ENCODE measurements around the gene FBXW7.

Gene FBXW7

DNA sequence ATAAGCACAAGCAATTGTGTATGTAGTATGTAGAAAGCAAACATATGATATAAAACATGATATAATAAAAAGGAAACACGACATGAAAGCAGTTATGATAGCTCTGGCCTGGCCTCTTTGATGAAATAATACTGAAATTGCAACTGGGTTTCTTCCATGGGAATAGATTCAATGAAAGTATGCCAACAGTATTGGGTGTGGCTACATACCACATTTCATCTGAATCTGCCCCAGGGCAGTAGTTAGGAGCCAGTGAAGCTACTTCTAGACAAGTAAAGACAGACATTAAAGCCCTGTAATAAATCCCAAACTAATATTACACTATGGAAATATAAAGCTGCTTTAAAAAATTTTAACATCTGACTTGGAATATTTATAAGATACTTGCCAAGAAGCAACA, 207.3 kb downstream of the FBXW7 start:
- DNase-seq (ENCODE audit: low read depth) = no peak

DNA sequence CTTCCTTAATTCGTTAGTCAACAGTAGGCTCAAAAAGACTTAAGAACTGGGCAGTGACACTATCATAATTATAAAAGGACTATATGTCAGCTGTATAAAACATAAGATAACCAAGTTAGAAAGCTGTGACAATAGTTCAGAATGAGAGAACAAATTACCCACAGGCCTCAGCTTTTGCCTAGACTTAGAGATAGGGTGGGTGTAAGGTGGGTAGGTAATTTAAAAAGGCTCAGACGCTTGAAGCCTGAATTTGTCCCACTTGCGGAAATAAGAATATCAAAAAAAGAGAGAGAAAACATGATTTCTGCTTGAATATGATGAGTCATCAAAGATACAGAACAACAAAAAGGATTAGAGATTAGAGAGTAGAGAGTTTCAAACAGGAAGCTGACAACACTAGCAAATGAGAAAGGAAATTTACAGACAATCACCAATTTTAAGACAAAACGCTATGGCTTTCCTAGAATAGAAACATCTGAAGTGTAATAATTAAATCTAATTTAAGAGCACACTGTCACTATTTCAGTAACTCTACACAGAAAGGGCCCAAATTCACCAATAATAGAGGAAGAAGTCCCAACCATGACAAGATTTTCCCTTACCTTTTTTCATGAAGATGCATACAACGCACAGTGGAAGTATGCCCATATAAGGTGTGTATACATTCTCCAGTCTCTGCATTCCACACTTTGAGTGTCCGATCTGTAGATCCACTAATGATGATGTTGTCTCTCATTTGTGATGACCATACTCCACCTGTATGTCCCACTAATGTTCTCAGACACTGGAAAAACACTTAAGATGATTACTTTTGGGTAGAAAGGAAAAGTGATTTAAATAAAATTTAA, 208.1 kb downstream of the FBXW7 start:
- no peak for DNase-seq (ENCODE audit: low read depth)

DNA sequence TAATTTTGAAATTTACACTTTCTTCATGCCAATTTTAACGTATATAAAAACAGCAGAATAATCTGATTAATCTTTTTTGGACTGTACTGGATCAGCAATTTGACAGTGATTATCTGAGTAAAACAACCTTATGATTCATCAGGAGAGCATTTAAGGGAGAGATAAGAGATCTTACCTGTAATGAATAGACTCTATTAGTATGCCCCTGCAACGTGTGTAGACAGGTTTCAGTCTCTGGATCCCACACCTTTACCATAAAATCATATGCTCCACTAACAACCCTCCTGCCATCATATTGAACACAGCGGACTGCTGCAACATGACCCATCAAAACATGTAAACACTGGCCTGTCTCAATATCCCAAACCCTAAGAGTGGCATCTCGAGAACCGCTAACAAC, 210.1 kb downstream of the FBXW7 start:
- no peak for DNase-seq (ENCODE audit: low read depth)

DNA sequence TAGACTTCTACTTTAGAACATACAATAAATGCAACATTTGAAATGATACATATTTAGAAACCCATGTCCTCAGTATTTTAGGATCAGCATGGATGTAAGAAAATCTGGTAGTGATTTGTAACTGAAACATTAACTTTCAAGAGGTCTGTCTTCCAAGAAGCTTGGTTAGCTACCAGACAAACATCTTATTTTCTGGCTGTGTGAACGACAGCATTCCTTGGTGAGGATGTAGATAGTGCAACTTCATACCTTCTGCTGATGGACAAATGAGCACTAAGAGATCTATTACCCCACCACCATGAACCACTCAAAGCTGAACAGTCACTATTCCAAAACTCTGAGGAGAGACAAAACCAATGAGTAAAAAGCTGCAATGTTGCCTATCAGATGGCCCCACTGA, 212.7 kb downstream of the FBXW7 start:
- DNase-seq (ENCODE audit: low read depth) = no peak

DNA sequence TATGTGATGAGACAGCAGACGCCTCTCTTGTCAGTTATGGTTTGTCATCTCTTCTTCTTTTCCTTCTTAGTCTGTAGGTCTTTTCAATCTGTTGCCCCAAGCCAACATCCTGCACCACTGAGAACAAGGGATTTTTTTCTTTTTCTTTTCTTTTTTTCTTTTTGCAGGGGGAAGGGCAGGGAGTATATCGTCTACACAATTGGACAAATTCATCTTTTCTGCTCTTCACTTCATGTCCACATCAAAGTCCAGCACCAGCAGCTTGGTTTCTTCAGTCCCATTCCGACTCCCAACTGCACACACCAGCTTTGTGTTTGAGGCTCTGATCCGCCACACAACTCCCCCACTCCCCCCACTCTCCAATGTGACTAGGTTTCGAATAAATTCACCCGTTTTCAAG, 213.2 kb downstream of the FBXW7 start:
- DNase-seq (ENCODE audit: low read depth) = no peak

DNA sequence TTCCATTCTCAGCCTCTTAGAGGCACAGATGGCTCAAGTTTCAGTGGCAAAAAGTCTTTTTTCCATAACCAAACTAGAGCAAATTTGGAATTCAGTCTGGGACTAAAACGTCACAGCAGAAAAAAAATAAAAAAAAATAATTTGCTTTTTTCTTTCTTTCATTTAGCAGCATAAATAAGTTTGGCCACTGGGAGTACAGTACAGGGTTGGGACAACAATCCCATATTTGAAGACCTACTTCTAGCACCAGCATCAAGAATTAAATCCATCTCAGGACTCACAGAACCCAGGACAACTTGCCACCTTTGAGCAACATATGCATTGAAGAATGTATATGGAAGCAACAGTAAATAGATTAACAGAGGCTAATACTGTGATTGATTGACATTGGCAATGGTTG, 214.0 kb downstream of the FBXW7 start:
- DNase-seq (ENCODE audit: low read depth) = no peak

DNA sequence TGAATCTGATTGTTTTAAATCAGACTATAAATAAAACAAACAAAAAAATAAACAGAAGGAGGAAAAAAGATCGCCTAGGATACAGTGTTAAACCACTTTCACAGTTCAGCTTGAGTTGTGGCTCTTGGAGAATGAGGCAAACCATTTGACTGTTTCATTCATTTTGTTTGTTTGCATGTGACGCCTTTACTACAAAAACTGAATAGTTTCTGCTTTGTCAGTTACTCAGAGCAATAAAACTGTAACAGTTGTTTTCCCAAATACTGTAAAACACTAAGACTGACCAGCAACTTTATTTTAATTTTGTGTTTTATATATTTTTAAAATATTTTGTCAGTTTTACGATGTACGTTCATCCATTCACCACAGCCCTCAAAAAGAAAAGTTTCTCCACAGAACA, 214.5 kb downstream of the FBXW7 start:
- no peak for DNase-seq (ENCODE audit: low read depth)

DNA sequence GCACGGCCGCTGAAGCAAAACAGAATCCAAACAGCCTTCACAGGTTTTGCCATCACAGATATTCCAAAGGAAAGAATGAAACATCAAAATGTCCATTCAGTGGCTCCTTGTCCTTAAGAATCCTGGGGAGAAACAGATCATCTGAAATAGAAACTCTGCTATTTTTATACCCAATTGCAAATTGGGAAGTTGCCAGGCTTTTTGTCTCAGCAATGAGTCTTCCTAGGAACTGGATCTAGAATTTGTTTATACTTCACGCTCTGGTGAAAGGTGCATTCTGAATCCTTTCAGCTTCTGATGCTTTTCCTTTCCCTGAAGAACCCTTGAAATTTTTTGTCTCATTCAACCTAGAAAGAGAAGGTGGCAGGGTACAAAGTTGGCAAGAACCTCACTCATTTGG, 218.9 kb downstream of the FBXW7 start:
- no peak for DNase-seq (ENCODE audit: low read depth)

DNA sequence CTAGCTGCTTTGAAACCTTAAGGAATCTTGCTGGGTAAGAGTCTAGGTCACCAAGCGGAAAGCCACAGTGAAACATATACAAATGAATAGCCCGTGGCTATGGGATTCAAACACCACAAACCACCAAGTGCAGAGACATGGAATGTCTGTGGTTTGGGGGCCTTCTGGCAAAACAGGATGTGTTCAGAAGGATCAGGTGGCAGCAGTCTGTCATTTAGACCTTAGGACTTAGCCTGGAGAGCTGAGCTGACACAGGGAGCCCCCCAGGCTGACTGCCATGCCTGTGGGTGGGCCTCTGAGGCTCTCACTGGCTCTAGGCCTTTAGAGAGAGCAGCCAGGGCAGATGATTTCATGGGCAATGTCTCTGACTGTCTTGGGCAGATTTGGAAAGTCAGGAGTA, 225.6 kb downstream of the FBXW7 start:
- DNase-seq (ENCODE audit: low read depth) = no peak

DNA sequence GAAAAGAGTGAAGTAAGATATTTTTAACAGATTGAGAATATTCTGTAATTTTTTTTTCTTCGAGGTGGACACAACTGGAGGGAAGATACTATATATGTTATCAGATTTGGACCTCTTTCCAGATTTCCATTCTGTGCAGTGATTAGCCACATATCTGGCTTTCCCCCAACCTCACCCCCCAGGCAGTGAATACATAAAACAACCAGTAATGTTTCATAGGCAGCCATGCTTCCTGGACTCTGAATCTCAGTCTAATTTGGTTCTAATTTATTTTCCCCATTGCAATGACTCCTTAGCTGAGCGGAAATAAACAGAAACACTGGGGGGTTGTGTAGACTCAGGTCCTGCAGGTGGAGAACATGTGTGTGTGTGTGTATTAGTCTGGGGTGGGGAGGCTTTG, 226.5 kb downstream of the FBXW7 start:
- DNase-seq (ENCODE audit: low read depth) = no peak

DNA sequence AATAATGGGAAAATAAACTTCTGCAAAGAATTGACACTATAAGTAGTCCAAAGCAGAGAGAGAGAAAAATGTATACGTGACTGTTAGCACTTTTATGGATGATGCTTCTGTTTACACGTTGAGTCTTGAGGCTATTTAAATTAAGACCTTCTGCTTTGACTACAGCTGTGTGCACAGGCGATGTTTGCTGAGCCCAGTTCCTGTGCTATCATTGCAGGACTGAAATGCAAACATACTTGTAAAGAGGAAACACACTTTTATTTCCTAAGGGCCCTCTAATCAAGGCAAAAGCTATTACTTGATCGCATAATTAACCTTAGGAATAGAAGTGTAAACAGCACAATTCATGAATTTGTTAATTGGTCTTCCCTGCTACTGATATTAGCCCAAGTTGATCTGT, 226.9 kb downstream of the FBXW7 start:
- DNase-seq (ENCODE audit: low read depth) = no peak

DNA sequence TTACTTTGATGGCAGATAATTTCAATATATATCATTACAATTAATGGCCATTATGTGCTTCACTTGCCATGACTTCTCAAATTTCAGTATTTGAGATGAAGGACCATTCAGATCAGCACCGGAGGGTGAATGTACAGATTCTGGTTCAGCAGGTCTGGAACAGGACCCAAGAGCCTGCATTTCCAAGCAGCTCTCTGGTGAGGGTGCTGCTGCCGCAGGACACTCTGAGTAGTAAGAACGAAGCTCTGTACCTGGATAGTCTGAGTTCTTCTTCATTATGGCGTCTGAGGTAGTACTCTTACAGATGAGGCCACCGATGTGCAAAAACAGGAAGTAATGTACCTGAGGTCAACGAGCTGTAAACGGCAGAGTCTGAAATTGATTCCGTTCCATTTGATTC, 228.2 kb downstream of the FBXW7 start:
- DNase-seq (ENCODE audit: low read depth) = no peak

DNA sequence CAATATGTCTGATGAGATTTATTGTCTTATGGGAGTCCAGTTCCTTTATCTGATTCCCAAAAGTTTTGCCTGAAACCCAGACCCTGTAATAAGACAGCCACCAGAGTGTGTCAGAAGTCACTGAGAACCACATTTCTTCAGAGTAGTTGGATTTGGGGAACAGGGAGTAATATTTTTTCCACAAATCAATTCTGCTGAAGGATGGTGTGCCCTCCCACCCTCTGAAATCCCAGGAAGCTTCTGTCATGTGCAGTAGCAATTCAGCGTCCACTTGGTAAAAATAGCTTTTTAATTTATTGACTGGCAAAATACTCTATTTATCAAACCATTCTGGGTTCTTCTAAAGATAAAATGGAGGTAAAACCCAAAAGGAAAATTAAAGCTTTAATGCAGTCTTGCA, 229.4 kb downstream of the FBXW7 start:
- DNase-seq (ENCODE audit: low read depth) = no peak

DNA sequence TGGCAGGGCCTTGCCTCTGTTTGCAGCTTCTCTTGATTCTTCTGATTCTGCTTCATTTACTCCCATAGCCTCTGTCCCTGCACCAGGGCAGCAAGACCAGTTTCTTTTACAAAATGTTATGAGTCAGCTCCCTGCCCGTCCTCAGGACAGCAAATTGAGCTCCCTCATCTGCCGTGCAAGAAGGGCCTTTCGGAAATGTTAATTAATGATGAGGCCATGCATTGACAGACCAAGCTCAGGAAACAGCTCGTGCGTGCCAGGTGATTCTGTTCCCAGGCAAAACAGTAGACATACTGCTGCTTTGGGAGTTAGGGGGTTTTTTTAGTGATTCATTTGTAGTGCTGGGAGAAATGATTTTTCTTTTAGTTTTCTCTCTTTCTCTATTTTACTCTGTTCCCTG, 231.7 kb downstream of the FBXW7 start:
- DNase-seq (ENCODE audit: low read depth) = no peak

DNA sequence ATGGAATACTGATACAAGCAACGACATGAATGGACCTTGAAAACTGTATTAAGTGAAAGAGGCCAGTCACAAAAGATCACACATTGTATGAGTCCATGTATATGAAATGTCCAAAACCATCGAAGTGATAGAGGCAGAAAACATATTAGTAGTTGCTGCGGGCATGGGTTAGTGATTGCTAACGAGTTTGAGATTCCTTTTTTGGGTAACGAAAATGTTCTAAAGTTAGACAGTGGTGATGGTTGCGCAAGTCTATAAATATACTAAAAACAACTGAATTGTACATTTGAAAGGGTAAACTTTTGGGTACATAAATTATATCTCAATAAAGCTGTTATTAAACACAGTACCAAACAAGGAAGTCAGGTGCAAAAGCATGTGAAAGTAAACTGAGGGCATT, 234.5 kb downstream of the FBXW7 start:
- no peak for DNase-seq (ENCODE audit: low read depth)

DNA sequence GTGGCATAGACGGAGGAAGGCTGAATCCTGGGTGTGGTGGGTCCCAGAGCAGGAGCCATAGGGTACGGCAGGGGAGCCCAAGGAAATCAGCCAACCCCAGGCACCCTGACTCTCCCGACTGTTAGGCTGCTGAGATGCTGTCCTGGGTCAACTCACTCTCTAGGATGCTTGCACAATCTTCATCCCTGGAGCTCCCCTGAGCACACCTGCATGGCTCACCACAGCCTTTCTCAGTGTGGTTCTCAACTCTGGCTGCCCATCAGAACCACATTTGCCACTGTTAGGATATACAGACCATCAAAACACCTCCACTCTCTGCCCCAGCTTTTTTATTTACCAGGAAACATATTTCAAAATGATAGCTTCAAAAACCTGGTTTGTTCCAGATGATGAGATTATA, 236.3 kb downstream of the FBXW7 start:
- no peak for DNase-seq (ENCODE audit: low read depth)

DNA sequence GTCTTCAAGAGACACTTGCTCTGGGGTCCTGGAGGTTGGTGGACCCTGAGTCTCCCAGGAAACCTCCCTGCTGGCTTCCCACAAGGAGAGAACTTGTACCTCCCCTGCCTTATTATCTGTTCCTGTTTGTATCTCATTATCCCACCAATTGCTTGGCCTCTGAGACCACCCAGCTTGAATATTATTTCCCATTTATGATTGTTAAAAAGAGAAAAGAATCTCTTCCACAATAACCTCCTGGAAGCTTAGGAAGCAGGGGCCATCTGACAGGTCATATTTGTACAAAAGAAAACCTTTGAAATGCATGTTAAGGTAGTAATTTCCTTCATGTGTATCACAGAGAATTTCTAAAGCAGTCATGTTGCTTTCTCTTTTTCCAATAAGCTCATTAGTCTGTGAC, 239.5 kb downstream of the FBXW7 start:
- DNase-seq (ENCODE audit: low read depth) = no peak

DNA sequence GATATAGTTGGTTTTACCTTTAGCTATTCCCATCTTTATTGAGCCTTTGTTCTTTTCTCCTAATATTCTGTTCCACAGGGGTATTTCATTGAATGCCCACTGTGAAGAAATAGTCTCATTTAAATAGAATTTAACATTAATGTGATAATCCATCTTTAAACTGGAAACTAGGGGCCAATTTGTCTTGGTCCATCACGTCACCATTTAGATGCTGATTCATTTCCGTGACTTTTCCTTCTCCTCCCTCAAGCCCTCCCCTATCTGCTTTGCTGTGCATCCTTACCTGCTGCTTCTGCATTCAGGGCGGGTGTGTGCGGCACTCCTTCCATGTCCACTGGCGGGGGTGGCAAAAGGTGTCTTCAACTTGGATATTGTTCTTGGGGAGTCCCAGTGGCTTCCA, 241.1 kb downstream of the FBXW7 start:
- DNase-seq (ENCODE audit: low read depth) = no peak

DNA sequence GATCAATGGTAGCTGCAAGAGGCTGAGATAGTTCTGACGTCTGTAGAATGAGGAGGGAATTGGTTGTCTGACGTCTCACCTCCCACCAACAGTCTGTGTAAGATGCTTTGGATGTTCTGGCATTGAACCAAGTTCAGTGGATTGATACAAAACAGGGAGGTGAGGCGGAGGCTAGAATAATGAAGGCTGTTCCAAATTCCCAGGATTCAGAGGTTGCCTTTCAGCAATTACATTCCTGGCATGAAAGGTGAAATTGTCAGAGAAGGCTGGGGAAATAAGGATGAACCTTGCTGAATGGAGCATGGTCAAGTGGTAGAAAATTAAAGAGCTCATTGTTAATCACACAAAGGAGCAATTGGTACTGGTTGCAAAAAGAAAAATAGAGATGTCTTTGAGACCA, 241.6 kb downstream of the FBXW7 start:
- no peak for DNase-seq (ENCODE audit: low read depth)

DNA sequence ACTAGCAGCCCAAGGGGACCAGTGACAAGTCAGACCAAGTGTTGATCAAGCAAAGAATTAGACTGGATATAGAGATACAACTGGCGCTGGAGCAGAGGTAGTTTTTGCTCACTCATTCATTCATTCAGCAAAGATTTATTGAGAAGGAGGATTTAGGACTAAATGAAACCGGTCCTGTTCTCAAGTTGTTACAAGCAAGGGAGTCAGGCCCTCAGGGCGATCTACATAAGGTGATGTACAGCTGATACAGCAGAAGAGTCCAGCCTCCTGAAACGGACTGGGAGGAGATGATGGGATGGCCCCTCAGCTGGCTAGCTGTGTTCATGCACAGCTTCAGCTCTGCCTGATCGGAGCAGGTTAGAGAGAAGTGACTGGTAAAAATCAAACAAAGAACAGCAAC, 242.4 kb downstream of the FBXW7 start:
- no peak for DNase-seq (ENCODE audit: low read depth)

DNA sequence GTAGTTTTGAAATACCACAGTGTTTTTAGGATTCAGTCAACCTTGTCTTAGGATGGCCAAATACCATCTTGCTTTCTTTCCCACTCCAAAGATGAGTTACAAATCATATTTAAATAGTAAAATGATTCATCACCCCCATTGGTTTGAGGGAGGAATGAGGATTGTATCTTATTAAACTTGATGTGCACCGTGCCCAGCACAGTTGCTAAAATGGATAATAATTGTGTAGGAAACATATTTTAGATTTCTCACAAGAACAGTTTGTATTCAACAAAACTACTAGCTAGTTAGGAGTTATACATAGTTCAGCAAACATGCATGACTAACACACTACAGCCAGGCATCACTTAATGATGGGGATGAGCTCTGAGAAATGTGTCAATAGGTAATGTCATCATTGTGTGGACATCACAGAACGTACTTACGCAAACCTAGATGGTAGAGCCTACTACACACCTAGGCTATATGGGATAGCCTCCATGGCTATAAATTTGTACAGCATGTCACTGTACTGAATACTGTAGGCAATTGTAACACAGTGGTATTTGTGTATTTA, 245.4 kb downstream of the FBXW7 start:
- DNase-seq (ENCODE audit: low read depth) = no peak

DNA sequence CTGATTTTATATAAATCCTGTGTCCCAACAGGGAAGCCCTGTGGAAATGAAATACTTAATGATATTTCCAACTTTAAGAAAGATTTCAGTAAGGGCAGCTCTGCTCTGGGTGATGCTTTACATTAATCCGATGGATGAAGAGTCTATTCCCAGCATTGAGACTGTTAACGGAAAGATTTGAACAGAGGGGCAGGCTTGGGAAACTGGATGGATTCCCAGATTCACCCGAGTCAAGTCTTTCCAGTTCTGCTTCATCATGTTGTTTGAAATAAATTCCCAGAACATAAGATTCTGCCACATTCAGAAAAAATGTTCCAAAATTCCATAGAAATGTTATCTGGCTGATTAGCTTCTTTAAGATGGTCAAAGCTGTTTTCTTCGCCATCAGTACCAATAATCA, 246.0 kb downstream of the FBXW7 start:
- no peak for DNase-seq (ENCODE audit: low read depth)

DNA sequence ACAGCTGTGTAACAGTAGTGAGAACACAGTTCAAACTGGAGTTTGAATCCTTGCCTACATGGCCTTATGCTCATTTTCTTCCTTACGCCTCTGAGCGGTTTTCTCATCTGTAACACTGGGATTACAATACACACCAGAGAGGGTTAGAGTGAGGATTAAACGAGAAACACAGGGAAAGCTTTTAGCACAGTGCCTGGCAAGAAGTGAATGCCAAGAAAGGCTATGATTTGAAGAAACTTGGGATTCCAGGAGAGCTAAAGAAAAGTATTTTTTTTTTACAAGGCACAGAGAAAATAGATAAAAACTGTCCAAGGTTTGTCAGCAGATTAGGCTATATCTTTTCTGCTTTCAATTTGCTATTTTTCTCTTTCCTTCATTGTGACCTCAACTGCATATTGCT, 246.4 kb downstream of the FBXW7 start:
- DNase-seq (ENCODE audit: low read depth) = no peak

DNA sequence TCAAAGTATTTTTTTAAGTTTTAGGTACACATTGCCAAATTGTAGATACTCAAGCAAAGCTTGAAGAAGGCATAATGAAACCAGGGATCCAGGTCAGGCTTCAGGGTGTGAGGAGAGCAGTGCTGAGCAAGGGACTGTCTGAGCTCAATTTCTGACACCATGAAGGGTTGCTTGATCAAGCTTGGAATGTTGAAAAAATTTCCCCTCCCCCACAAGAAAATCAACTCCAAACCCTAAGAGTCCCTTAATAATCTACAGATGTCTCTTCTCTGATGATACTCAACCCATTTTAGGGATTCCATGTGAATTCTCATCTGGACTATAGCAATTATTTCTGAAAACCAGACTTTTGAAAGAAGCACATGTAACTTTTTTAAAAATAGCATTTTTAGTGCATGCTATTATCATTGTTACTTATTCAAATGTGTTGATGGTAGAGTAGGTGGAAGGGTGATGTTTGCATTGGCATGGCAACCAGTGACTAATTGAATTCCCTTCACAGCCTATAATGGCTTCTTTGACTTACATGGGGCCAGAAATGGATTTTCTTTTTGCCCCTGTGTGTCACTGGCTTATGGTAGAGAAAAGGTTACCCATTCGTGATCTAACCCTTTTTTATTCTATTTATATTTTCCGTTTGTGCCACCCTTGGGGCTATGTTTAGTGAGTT, 252.0 kb downstream of the FBXW7 start:
- no peak for DNase-seq (ENCODE audit: low read depth)
